ENCODE data around the gene CDC34. TPM values are rescaled to one million over a fixed set of nuclear protein-coding genes. Genes with fewer than 3 reads are reported as not detected.
A peak's percentile ranks its signal among the peaks of the same experiment; 100 is the strongest.
"Not testable (repeated sequence)": the region's sequence is repeated elsewhere in the genome, so short reads cannot be mapped to it uniquely, and the experiment has no call there.

Gene CDC34
- total RNA-seq, 1 donor from 2014 or later = 265 TPM

DNA sequence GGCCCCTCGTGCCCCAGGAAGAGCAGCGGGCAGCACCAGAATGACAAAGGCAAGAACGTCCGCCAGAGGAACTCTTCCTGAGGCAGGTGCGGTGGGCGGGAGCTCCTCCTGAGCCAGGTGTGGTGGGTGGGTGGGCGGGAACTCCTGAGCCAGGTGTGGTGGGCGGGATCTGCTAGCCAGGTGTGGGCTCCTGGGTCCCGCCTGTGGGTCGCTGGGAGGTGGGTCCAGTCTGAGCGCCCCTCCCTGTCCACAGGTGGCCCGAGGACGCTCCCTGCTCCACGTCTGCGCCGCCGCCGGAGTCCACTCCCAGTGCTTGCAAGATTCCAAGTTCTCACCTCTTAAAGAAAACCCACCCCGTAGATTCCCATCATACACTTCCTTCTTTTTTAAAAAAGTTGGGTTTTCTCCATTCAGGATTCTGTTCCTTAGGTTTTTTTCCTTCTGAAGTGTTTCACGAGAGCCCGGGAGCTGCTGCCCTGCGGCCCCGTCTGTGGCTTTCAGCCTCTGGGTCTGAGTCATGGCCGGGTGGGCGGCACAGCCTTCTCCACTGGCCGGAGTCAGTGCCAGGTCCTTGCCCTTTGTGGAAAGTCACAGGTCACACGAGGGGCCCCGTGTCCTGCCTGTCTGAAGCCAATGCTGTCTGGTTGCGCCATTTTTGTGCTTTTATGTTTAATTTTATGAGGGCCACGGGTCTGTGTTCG lies 51.1 kb downstream of the CDC34 start:
- no peak overlapping the region for H3K4me3 ChIP-seq (ENCODE audit: low read depth, low read length)
- TF ChIP-seq, protein P1, sequence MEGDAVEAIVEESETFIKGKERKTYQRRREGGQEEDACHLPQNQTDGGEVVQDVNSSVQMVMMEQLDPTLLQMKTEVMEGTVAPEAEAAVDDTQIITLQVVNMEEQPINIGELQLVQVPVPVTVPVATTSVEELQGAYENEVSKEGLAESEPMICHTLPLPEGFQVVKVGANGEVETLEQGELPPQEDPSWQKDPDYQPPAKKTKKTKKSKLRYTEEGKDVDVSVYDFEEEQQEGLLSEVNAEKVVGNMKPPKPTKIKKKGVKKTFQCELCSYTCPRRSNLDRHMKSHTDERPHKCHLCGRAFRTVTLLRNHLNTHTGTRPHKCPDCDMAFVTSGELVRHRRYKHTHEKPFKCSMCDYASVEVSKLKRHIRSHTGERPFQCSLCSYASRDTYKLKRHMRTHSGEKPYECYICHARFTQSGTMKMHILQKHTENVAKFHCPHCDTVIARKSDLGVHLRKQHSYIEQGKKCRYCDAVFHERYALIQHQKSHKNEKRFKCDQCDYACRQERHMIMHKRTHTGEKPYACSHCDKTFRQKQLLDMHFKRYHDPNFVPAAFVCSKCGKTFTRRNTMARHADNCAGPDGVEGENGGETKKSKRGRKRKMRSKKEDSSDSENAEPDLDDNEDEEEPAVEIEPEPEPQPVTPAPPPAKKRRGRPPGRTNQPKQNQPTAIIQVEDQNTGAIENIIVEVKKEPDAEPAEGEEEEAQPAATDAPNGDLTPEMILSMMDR (conservative IDR thresholded peaks at IDR 0.05; ENCODE audit: low read depth, low read length) = no peak
- DNase-seq (ENCODE audit: low read depth) = no peak

DNA sequence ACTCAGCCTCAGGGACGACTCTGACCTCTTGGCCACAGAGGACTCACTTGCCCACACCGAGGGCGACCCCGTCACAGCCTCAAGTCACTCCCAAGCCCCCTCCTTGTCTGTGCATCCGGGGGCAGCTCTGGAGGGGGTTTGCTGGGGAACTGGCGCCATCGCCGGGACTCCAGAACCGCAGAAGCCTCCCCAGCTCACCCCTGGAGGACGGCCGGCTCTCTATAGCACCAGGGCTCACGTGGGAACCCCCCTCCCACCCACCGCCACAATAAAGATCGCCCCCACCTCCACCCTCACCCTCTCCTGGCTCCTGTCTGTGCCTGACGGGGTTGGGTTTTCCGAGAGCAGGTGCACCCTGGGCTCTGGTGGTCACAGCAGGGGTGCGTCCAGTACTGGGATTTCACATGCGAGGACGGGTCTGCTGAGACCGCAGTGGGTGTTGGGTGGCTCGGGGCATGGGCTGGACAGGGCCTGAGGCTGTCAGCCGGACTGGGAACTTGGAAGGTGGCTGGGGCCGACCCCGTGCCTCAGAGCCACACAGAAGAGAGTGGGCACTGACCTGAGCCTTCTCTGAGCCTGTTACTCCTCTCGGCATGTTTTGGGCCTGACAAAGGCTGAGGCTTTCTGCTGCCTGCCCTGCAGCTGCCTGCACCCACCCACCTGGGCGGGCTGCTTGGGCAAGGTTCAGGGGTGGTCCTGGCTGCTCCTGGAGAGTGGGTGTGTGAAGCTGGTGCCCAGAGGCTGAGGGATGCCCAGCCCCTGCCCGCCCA lies 51.8 kb downstream of the CDC34 start:
- H3K4me3 ChIP-seq (ENCODE audit: low read depth, low read length) = no peak overlapping the region
- TF ChIP-seq, protein P1 (conservative IDR thresholded peaks at IDR 0.05; ENCODE audit: low read depth, low read length) = no peak
- no peak for DNase-seq (ENCODE audit: low read depth)

DNA sequence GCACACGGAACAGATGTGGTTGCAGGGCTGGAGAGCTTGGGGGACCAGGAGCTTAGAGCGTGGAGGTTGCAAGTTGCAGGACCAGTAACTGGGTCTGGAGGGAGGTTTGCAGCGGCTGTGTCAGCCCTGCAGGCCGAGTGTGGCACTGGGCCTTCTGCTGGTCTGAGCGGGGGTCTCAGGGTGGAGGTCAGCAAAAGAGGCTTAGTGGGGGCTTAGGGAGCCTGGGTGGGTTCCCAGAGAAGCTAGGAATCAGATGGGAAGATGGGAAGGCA lies 52.3 kb downstream of the CDC34 start:
- TF ChIP-seq, protein P1 (conservative IDR thresholded peaks at IDR 0.05; ENCODE audit: low read depth, low read length) = no peak

DNA sequence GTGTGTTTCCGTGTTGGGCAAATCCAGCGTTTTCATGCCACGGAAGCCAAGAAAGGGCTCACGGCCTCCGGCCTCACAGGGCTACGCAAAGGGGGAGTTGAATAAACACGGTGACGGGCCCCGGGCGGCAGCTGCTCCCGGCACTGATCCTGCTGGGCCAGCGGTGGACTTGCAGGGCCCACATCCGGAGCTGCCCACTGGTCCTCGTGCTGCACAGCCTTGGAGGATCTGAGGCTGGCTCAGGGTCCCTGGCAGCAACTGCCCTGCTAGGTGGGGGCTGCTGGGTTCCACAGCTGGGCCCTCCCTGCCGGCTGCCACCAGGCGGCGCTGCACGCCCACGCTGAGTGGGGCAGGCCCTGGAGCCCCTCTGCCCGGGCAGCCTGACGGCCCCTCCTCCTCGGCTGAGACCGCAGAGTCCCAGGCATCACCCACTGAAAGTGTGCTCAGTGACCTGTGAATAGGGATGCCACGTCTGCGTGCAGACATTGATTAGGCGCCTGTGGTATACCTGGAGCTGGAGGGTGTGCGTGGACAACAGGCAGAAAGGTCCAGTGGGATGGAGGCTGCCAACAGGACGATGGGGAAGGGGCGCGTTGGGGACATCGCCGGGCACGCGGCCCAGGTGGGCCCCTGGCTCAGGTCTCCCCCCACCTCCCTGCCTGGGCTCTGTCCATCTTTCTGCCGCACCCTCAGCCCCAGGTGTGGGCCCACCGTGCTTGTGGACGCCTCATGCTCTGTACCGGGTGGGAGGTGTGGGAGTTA lies 52.9 kb downstream of the CDC34 start:
- no peak for DNase-seq (ENCODE audit: low read depth)
- TF ChIP-seq, protein P1 (conservative IDR thresholded peaks at IDR 0.05; ENCODE audit: low read depth, low read length) = peak; percentile 83
- no peak overlapping the region for H3K4me3 ChIP-seq (ENCODE audit: low read depth, low read length)

More for the DNA sequence above, 52.3 kb downstream of the CDC34 start:
- no peak for DNase-seq (ENCODE audit: low read depth)
- no peak overlapping the region for H3K4me3 ChIP-seq (ENCODE audit: low read depth, low read length)

DNA sequence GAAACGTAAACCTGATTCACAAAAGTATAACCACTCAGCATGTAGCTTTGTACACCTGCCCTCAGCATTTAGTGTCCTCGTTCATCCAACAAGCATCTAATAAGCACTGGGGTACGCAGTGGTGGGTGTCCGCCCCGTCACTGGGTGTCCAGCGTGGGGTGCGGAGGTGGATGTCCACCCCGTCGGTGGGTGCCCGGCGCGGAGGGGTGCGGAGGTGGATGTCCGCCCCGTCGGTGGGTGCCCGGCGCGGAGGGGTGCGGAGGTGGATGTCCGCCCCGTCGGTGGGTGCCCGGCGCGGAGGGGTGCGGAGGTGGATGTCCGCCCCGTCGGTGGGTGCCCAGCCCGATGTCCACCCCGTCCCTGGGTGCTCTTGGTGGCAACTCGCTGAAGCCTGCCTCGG lies 53.6 kb downstream of the CDC34 start:
- not testable (repeated sequence) for H3K4me3 ChIP-seq (ENCODE audit: low read depth, low read length); DNase-seq (ENCODE audit: low read depth)

DNA sequence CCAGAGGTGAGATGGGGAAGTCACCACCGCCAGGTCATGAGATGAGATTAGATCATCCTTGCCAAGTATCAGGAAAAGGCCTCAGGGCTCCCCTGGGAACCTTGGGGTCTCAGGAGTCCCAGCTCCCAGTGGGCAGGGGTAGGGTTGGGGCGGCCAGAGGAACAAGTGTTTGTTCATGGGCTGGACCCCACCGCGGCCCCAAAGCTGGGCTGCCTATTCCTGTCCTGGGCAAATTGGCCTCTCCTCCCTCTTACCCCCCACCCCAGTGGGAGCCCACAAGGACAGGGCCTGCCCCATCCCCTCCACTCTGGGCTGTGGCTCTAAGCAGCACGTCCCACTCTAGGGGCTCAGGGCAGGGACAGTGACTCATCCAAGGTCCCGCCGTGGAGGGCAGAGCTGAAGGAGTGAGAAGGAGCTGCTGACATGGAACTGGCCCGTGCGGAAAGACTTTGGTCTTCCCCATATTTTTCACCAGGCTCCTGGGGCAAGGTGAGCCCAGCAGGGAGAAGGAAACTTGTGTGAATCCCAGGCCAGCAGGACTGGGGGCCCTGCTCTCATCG lies 54.1 kb downstream of the CDC34 start:
- DNase-seq (ENCODE audit: low read depth) = no peak
- H3K4me3 ChIP-seq (ENCODE audit: low read depth, low read length) = no peak overlapping the region
- TF ChIP-seq, protein P1 (conservative IDR thresholded peaks at IDR 0.05; ENCODE audit: low read depth, low read length) = no peak

DNA sequence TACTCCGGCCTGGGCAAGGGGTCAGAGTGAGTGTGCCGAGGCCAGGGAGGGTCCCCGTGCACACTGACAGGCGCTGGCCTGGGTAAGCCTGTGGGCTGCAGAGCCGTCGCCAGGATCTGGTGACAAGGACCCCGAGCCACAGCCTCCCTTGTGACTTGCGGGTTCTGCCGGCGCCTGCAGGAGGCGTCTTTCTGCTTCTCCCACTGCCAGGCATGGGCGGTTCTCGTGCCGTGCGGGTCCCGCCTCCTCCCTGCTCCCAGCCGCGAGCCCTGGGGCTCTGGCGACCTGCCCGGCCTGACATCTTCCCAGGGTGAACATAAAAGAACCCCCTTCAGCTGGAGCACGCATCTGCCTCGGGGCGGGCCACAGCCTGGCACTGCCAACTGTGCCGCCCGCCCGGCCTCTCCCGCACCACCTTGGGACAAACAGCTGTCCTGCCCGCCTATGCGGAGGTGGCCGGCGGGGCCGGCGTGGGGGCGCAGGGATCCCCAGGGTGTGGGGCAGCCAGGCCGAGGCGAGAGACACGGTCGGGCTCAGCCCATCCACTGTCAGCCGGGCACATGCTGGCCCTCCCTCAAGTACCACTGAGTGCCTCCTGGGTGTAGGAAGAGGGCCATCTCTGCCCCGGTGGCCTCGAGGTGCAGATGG lies 56.7 kb downstream of the CDC34 start:
- DNase-seq (ENCODE audit: low read depth) = no peak
- TF ChIP-seq, protein P1 (conservative IDR thresholded peaks at IDR 0.05; ENCODE audit: low read depth, low read length) = peak; percentile 62
- no peak overlapping the region for H3K4me3 ChIP-seq (ENCODE audit: low read depth, low read length)
